HG02610 (cell line): Measurements from ENCODE around the gene ITGB4.
A peak's percentile ranks its signal among the peaks of the same experiment; 100 is the strongest.

ENCODE experiments used
- ATAC-seq: cut with Tn5 transposase; IDR thresholded peaks from one replicate; pipeline ENCODE4 v1.9.1; 2021; ENCODE audit warnings: mild to moderate bottlenecking, moderate library complexity; ENCODE audit not compliant: unreplicated experiment

The ITGB4 gene

DNA sequence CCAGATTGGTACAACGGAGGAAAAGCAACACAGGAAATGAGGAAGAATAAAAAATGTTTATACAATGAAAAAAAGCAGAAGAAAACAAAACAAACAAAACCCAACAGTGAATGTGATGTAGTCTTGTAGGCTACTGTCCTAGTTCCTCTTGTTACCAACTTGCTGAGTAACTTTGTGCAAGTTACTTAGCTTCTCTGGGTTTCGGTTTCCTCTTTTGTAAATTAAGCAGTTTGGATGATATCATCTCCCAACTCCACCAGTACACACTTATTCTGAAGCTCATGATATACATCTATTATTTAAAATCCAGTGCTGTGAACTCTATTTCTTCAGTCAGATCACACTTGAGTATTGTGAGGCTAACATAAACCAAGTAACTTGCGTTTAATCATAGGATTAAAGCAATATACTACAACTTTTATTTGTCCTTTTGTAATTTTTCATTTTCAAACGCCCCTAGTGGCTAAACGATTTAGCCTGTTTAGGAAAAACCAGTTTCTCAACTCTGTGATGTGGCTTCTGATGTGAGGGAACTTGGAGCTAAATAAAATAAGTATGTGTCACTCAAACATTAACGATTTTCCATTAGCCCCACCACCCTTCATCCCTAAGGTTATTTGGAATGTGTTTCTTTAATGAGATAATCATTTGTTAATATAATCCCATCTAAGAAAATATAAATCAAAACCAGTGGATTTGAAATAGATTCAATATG is 62.0 kb downstream of the ITGB4 start:
- peak; percentile 26 for ATAC-seq

DNA sequence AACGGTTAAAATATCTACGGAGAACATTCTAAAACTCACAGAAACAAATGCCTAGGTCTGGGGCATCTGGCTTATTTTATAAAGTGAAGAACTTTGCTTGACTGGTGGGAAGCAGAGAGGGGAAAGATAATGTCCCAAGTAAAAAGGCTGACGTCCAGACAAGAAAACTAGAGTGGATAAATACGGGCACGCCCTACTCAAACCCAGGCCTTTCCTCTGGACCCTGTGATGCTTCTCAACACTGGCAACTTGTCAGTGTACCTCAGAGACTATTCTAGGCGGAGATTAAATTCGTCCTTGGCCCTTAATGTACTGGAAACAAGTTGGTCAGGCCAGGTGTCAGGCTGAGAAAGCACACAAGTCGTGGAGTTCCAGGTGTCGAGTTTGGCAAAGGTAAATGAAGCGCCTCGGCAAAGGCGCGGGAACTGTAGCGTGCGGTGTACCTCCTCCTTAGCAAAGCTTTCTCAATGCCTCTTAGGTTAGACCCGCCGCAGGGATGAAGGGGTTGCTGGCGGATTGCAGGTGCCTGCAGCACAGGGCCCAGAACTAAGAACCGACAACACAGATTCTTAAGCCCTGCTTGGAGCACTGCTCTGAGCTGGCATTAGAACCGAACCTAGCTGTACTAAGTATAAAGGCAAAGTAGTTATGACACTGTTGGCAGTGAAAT is 62.7 kb downstream of the ITGB4 start:
- no peak for ATAC-seq

DNA sequence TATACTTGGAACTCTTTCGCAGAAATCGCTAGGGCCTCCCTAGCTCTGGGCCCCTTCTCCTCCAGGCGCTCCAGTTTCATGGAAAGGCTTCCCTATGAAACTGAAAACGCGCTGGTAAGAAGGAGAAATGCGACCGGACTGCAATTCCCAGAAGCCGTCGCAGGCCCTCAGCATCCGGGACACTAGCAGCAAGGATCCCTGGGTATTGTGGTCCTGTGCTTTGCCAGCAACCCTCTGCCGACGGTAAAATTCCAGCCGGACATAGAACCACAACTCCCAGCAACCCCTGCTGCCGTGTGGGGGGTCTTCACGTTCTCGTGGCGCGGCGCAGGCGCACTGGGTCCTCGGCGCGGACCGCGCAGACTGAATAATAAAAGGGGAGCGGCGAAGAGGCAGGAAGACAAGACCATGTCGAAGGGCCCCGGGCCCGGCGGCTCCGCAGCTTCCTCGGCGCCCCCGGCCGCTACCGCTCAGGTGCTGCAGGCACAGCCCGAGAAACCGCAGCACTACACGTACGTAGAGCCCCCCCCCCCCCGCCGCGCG is 63.3 kb downstream of the ITGB4 start, which contains the start of gene UNK:
Gene UNK, plus strand, starts transcription at position 334 of the 543 bp plus-strand sequence. Its CDS starts 75 bp downstream, at position 409.
- peak; percentile 55 for ATAC-seq

DNA sequence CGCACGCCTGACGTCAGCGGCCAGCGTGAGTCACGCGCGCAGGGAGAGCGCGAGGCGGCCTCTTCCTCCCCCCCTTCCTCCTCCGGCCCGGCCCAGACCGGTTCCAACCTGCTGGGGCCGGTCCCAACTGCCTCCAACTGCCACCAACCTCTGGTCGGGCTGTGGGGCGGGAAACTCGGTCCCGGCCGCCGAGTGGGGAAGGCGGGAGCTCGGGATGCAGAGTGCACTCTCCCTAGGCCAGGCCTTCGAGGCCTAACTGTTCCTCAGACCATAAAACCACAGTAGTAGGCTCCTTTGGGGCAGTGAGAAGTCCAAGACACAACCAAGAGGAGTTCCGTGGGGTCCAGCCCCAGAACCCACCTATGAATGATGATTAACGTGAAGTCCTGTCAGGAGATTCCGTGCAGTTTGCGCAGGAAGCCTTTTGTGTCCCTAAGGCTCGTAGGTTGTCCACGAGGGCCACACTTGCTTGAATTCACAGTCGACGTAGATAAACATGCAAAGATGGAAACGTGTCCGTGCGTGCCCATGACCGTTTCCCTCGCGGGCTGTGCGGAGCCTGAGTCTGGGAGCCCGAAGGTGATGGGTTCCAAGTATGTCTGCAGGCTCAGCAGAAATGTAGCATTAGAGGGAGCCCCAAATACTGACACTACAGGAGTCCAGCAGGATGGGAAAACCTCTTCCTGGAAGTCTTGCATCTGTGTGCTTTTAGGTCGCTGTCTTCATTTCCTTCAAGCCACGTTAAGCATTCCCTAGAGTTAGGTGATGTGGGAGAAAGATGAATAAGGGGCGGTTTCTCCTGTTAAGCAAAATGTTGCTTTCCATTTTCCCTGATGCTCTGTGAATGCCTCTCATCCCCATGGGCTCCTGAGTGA is 64.0 kb downstream of the ITGB4 start:
- peak; percentile 60 for ATAC-seq

DNA sequence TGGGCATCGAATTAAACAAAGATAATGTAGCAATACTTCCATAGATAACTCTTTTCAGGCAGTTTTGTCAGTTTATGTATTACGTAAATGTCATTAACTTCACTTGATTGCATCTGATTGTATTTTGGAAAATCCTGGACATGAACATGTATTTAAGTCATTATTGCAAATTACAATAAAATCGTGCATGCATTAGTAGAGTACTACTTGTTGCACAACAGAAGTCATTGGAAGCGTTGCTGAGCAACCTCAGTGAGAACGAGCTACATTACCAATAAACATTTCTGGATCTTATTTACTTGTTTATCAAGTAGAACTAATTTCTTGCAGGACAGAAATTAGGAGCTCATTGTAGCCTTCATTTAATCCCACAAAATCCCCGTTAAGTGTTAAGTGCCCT is 70.0 kb downstream of the ITGB4 start:
- ATAC-seq = no peak

DNA sequence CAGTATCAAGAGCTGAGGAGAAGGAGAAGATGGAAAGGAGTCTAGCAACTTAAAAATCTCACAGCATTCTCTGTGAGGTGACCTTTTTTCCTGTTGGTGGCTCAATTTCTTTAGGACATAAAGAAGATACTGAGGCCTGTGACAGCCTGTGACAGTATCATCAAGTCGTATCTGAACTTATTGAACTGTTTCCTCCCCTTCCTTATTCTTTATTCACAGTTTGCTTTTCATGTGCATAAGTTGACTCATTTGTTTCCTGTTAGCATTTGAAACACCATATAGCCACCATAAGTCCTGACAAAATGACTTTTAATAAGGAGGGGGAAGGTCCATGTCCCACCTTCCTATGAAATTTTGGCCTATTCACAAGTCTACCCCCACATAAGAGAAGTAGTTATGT is 72.2 kb downstream of the ITGB4 start:
- no peak for ATAC-seq

DNA sequence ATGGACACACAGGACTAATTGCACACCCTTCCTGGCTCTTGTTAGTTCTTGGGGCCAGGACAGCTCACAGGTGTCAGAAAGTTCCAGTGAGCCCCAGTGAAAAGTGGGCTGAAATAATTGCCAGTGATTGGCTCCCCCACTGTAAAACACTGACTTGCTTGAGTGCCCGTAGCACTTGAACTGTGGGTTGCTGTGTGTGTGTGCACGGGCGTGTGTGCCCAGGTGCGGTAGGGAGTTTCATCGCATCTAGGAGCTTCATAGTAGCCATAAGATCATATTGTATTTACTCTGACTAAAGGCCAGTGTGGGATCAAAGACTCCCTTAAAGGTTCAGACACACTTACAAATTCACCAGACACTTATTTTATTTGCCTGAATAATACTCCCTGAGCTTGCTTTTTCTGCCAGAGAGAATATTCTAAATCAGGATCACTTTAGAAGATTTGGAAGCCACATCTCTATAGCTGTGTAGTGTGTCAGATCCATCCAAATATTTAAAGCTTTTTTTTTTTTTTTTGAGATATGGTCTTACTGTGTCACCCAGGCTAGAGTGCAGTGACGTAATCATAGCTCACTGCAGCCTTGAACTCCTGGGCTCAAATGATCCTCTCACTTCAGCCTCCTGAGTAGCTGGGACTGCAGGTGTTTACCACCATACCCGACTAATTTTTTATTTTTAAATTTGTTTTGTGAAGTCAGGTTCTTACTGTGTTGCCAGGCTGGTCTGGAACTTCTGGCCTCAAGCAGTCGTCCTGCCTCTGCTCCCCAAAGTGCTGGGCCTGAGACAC is 74.8 kb downstream of the ITGB4 start:
- no peak for ATAC-seq

DNA sequence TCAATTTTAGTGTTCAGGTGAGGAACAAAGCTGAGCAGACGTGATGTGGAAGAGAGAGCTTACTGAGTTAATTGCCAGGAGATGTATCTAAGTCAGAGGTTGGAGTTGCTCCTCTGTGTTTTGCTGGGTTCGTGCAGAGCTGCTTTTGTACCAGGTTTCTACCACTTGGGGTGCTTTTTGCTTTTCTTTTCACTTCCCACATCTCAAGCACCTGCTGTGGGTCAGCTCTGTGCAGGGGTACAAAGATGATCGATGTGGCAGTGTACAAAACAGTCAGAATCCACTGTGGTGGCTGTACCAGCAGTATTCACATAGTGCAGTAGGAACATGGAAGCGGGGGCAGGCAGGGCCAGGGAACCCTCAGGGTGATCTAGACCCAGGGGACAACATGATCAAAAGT is 78.1 kb downstream of the ITGB4 start:
- no peak for ATAC-seq

DNA sequence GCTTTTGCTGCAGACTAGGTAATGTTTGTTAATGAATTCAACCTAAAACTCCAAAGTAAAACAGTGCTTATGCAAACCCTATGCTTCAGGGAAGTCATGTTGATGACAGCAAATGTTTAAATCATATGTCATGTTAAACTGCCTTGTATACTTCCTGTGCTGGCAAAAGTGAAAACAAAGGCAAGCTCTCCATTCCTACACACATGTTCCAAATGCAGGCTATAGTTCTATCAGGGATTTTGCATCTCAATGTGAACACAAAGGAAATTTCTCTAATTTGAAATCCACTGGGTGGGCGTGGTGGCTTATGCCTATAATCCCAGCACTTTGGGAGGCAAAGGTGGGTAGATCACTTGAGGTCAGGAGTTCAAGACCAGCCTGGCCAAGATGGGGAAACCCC is 82.6 kb downstream of the ITGB4 start:
- ATAC-seq = no peak

DNA sequence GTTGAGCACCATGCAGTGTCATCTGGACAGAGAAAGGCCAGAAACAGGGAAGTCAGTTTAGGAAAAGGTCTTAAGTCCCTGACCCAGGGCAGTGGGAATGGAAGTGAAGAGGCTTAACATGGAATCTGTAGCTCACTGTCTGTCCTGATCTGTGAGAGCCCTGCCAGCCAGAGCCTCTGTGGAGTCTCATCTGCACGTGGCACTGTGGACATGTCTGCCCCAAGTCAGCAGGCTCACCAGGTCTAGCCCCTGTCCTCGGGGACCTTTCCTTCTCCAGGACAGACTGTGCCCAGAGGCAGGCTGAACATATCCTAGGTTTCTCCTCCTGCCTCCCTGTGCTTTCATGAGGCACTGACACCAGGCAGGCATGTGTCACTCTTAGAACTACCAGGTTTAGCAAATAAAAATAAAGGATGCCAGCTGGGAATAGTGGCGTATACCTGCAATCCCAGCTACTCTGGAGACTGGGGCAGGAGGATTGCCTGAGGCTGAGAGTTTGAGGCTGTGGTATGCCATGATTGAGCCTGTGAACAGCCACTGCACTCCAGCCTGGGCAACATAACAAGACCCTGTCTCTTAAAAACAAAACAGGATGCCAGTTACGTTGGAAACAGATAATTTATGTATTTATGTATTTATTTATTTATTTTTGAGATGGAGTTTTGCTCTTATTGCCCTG is 85.7 kb downstream of the ITGB4 start:
- ATAC-seq = no peak
